CD14-positive monocyte (primary cell): ENCODE measurements around the gene ROBO2. TPM values are rescaled to one million over a fixed set of nuclear protein-coding genes. Genes with fewer than 3 reads are reported as not detected.

Source experiments
- DNase-seq, 3 donors: peaks; one replicate each; pipeline ENCODE4 v3.0.0-alpha.2; 2011 to 2022
- H2AFZ ChIP-seq: 2 replicates; pipeline ENCODE4 v1.6.0; 2012; ENCODE audit warnings: mild to moderate bottlenecking, low read depth, low read length, inconsistent platforms; ENCODE audit not compliant: insufficient read depth, poor library complexity, severe bottlenecking
- H3K27ac ChIP-seq, 2 donors: 1 replicate in 1 of 2; 2 replicates in 1 of 2; pipeline ENCODE4 v1.5.1; 2012 to 2013; ENCODE audit warnings: low read length in 2 of 2, control low read depth in 1 of 2, inconsistent platforms in 1 of 2, low read depth in 1 of 2, mild to moderate bottlenecking in 1 of 2
- H3K27me3 ChIP-seq, 2 donors: one replicate each; pipeline versions ENCODE4 v1.6.0 to v1.6.1; 2011 to 2013; ENCODE audit warnings: low read length in 2 of 2; ENCODE audit not compliant: control insufficient read depth in 2 of 2, insufficient read depth in 2 of 2
- H3K36me3 ChIP-seq, 2 donors: replicated peaks in 1 of 2; 1 replicate in 1 of 2; 2 replicates in 1 of 2; pipeline versions ENCODE4 v1.5.1 to v1.6.1; 2012 to 2013; ENCODE audit warnings: low read length in 2 of 2, control low read depth in 1 of 2, inconsistent platforms in 1 of 2, mild to moderate bottlenecking in 1 of 2; ENCODE audit not compliant: insufficient read depth in 2 of 2, control insufficient read depth in 1 of 2
- H3K4me1 ChIP-seq, 2 donors: 1 replicate in 1 of 2; 2 replicates in 1 of 2; pipeline versions ENCODE4 v1.5.1 to v1.6.1; 2012 to 2013; ENCODE audit warnings: low read length in 2 of 2, control low read depth in 1 of 2, inconsistent platforms in 1 of 2, mild to moderate bottlenecking in 1 of 2, moderate library complexity in 1 of 2; ENCODE audit not compliant: insufficient read depth in 2 of 2, control insufficient read depth in 1 of 2
- H3K4me2 ChIP-seq: replicated peaks from 2 replicates; pipeline ENCODE3; 2012; ENCODE audit warnings: low read length, moderate library complexity, mild to moderate bottlenecking; ENCODE audit not compliant: poor library complexity, severe bottlenecking; ENCODE audit errors: extremely low read depth
- H3K4me3 ChIP-seq, 3 experiments: fragments of 200-600 bp in 1 of 3; sonication (generic) in 1 of 3; replicated peaks in 1 of 3; 1 replicate in 2 of 3; 2 replicates in 1 of 3; pipeline ENCODE4 v1.5.1; 2011 to 2013; ENCODE audit warnings: low read length in 3 of 3, mild to moderate bottlenecking in 3 of 3, control low read depth in 2 of 3, low read depth in 2 of 3, inconsistent platforms in 1 of 3, moderate library complexity in 1 of 3
- H3K79me2 ChIP-seq: 2 replicates; pipeline ENCODE4 v1.6.0; 2012; ENCODE audit warnings: mild to moderate bottlenecking, control low read depth, inconsistent platforms, low read length, moderate library complexity; ENCODE audit not compliant: insufficient read depth
- H3K9ac ChIP-seq: 2 replicates; pipeline ENCODE4 v1.6.0; 2017; ENCODE audit warnings: low read length, mild to moderate bottlenecking; ENCODE audit not compliant: insufficient read depth, poor library complexity, severe bottlenecking
- H3K9me3 ChIP-seq, 2 donors: replicated peaks in 1 of 2; 1 replicate in 1 of 2; 2 replicates in 1 of 2; pipeline versions ENCODE4 v1.5.1 to v1.6.1; 2012 to 2013; ENCODE audit warnings: low read length in 2 of 2, control low read depth in 1 of 2; ENCODE audit not compliant: control insufficient read depth in 1 of 2, insufficient read depth in 1 of 2
- H4K20me1 ChIP-seq: 2 replicates; pipeline ENCODE4 v1.6.0; 2012; ENCODE audit warnings: mild to moderate bottlenecking, low read length, control low read depth, moderate library complexity; ENCODE audit not compliant: insufficient read depth
- H3K27ac Mint-ChIP-seq, 7 donors: one replicate each; pipeline ENCODE4 v1.8.0; 2020; ENCODE audit warnings: mild to moderate bottlenecking in 7 of 7, mixed read lengths in 7 of 7, moderate library complexity in 6 of 7, inconsistent platforms in 2 of 7
- H3K27me3 Mint-ChIP-seq, 3 donors: one replicate each; pipeline ENCODE4 v1.8.0; 2021 to 2022; ENCODE audit warnings: low read depth in 3 of 3, mild to moderate bottlenecking in 3 of 3, mixed read lengths in 3 of 3, moderate library complexity in 3 of 3, inconsistent platforms in 1 of 3
- H3K36me3 Mint-ChIP-seq, 2 donors: one replicate each; pipeline ENCODE4 v1.8.0; 2020; ENCODE audit warnings: mixed read lengths in 2 of 2, inconsistent platforms in 1 of 2, mild to moderate bottlenecking in 1 of 2
- H3K4me1 Mint-ChIP-seq: one replicate; pipeline ENCODE4 v1.8.0; 2020; ENCODE audit warnings: mild to moderate bottlenecking, mixed read lengths
- H3K4me3 Mint-ChIP-seq, 2 donors: one replicate each; pipeline ENCODE4 v1.8.0; 2020; ENCODE audit warnings: mild to moderate bottlenecking in 2 of 2, mixed read lengths in 2 of 2, moderate library complexity in 1 of 2
- H3K9me3 Mint-ChIP-seq, 7 donors: one replicate each; pipeline ENCODE4 v1.8.0; 2020 to 2022; ENCODE audit warnings: mixed read lengths in 7 of 7, mild to moderate bottlenecking in 6 of 7, moderate library complexity in 6 of 7, inconsistent platforms in 2 of 7
- WGBS: methylation state at CpG from one replicate; pipeline ENCODE4 v1.1.5; 2013; ENCODE audit warnings: missing lambda C conversion rate; ENCODE audit not compliant: insufficient coverage; 5-methylcytosine and 5-hydroxymethylcytosine counted together
- intact Hi-C, 2 donors: fragments of 100-400 bp; cut with micrococcal nuclease; formaldehyde crosslinking; loops; one replicate each; pipeline versions ENCODE4 v1.15.0 to v1.15.1; 2023
- polyA plus RNA-seq, 3 donors: library from polyadenylated mRNA; depleted of rRNA in 1 of 3; unstranded in 2 of 3; stranded (reverse) in 1 of 3; fragments of 300-500 nt in 2 of 3; fragments of >200 nt in 1 of 3; fragmentation: Illumina TruSeq in 2 of 3; gene quantifications; 1 replicate in 2 of 3; 2 replicates in 1 of 3; pipeline ENCODE4 v1.2.3, GENCODE V29; 2012 to 2021
- TF ChIP-seq, protein P1 (sequence below): fragments of 200-600 bp; IDR thresholded peaks from one replicate; pipeline ENCODE4 v1.8.0; 2022; ENCODE audit warnings: antibody characterized with exemption, mild to moderate bottlenecking

ROBO2 gene
- polyA plus RNA-seq, 3 donors: not detected

DNA sequence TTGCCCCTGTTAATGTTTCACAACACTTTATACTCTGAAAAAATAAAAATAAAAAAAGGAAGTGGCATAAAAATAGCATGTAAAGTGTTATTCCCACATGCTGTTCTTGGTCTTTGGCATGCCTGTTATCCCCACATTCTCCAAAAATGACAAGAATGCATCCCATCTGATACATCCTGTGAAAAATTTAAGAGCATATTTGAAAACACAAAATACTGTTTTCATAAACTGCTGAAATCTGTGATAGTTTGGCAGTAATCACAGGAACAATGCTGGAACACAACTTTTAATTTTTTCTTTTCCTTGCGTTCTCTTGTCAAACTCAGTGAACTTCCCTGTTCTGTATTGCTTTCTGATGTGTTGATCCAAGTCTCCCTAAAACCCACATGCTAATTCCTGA lies 288.8 kb downstream of the ROBO2 start:
- H4K20me1 ChIP-seq: no peaks in the 10 kb centered on the region
- no peak for DNase-seq
- H3K4me1 ChIP-seq: no peaks in the 10 kb centered on the region
- H3K79me2 ChIP-seq: no peaks in the 10 kb centered on the region
- intact Hi-C loops: no loop called here
- H3K4me2 ChIP-seq: no peak overlapping the region
- Mint-ChIP-seq H3K36me3 (no peaks in the 10 kb centered on the region), H3K27me3 (no peaks in the 10 kb centered on the region), H3K9me3 (peaks cover 0 to 2% (median 0%) of the 10 kb centered on the region in 7 donors), H3K4me1 (peaks cover 7% of the 10 kb centered on the region), H3K4me3 (no peak overlapping the region), H3K27ac (no peak overlapping the region)
- no peak overlapping the region for H3K4me3 ChIP-seq
- H3K9ac ChIP-seq: no peak overlapping the region
- H3K27ac ChIP-seq: no peak overlapping the region
- no peak overlapping the region for H2AFZ ChIP-seq
- no CpG with 5 or more reads among the region's 1 CpG for WGBS
- TF ChIP-seq, protein P1, sequence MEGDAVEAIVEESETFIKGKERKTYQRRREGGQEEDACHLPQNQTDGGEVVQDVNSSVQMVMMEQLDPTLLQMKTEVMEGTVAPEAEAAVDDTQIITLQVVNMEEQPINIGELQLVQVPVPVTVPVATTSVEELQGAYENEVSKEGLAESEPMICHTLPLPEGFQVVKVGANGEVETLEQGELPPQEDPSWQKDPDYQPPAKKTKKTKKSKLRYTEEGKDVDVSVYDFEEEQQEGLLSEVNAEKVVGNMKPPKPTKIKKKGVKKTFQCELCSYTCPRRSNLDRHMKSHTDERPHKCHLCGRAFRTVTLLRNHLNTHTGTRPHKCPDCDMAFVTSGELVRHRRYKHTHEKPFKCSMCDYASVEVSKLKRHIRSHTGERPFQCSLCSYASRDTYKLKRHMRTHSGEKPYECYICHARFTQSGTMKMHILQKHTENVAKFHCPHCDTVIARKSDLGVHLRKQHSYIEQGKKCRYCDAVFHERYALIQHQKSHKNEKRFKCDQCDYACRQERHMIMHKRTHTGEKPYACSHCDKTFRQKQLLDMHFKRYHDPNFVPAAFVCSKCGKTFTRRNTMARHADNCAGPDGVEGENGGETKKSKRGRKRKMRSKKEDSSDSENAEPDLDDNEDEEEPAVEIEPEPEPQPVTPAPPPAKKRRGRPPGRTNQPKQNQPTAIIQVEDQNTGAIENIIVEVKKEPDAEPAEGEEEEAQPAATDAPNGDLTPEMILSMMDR: no peak
- H3K9me3 ChIP-seq: no peaks in the 10 kb centered on the region
- H3K36me3 ChIP-seq: no peaks in the 10 kb centered on the region
- no peaks in the 10 kb centered on the region for H3K27me3 ChIP-seq

DNA sequence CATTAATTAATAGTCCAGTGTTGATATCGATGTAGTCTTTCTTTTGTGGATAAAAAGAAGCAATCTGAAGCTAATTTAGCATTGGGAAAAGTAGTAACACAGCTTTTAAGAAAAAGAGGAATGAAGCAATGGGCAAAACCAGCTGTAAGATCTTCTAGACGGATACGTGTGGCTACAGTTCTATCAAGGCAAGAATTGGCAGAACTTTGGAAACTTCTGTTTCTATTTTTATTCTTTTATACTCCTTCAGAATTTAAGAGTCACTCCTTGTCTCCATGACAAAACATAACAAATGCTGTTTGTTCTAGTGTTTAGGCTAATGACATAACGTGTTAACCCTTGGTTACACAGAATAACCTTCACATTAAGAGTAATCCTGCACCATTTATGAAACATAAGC lies 289.2 kb downstream of the ROBO2 start:
- Mint-ChIP-seq H3K9me3 (peaks cover 0 to 2% (median 0%) of the 10 kb centered on the region in 7 donors), H3K4me1 (peaks cover 7% of the 10 kb centered on the region), H3K27me3 (no peaks in the 10 kb centered on the region), H3K27ac (no peak overlapping the region), H3K4me3 (no peak overlapping the region), H3K36me3 (no peaks in the 10 kb centered on the region)
- Histone ChIP-seq H4K20me1 (no peaks in the 10 kb centered on the region), H3K4me1 (no peaks in the 10 kb centered on the region), H3K4me3 (no peak overlapping the region), H3K36me3 (no peaks in the 10 kb centered on the region), H3K79me2 (no peaks in the 10 kb centered on the region), H3K9me3 (no peaks in the 10 kb centered on the region), H3K4me2 (no peak overlapping the region), H3K27me3 (no peaks in the 10 kb centered on the region), H2AFZ (no peak overlapping the region), H3K9ac (no peak overlapping the region), H3K27ac (no peak overlapping the region)
- TF ChIP-seq, protein P1: no peak
- no peak for DNase-seq
- intact Hi-C loops: no loop called here
- WGBS: no CpG with 5 or more reads among the region's 4 CpGs
